Activated CD8-positive, alpha-beta T cell treated with anti-CD3 and anti-CD28 coated beads, Interleukin-2, amount 10 ng/mL, durations not matched to agents 7 days and 5 days (primary cell): ENCODE measurements around the gene RPS6KC1. TPM values are rescaled to one million over a fixed set of nuclear protein-coding genes. Genes with fewer than 3 reads are reported as not detected.
"Not testable (repeated sequence)": the region's sequence is repeated elsewhere in the genome, so short reads cannot be mapped to it uniquely, and the experiment has no call there.

ENCODE experiments used
- ATAC-seq: fragments of 150-1000 bp; cut with Tn5 transposase; one replicate; pipeline ENCODE4 v1.10.0; 2021; ENCODE audit warnings: moderate library complexity
- CTCF ChIA-PET: fragments of 350-600 bp; sonication (Branson Sonifier 250); formaldehyde crosslinking; loops from one replicate; lab custom pipeline; 2021; ENCODE audit warnings: antibody characterized with exemption; lab: Charles Lee
- POLR2A ChIA-PET: fragments of 350-600 bp; sonication (Branson Sonifier 250); formaldehyde crosslinking; loops from one replicate; lab custom pipeline; 2021; ENCODE audit warnings: antibody characterized with exemption; lab: Charles Lee
- DNase-seq: peaks from one replicate; pipeline ENCODE4 v3.0.0-alpha.2; 2020
- H3K27ac Mint-ChIP-seq: one replicate; pipeline ENCODE4 v1.8.0; 2021; ENCODE audit warnings: mild to moderate bottlenecking, mixed read lengths
- H3K27me3 Mint-ChIP-seq: one replicate; pipeline ENCODE4 v1.8.0; 2021; ENCODE audit warnings: low read depth, mixed read lengths
- H3K36me3 Mint-ChIP-seq: one replicate; pipeline ENCODE4 v1.8.0; 2021; ENCODE audit warnings: low read depth, mixed read lengths
- H3K4me1 Mint-ChIP-seq: one replicate; pipeline ENCODE4 v1.8.0; 2021; ENCODE audit warnings: low read depth, mixed read lengths
- H3K4me3 Mint-ChIP-seq: one replicate; pipeline ENCODE4 v1.8.0; 2021; ENCODE audit warnings: mild to moderate bottlenecking, mixed read lengths
- H3K9me3 Mint-ChIP-seq: one replicate; pipeline ENCODE4 v1.8.0; 2022; ENCODE audit warnings: mixed read lengths; ENCODE audit not compliant: insufficient read depth
- total RNA-seq, 2 experiments: library from RNA; stranded (reverse); gene quantifications; one replicate each; pipeline ENCODE4 v1.2.3, GENCODE V29; 2021

The RPS6KC1 gene
- total RNA-seq, 2 experiments from 2014 or later = 11.8 to 12.5 TPM

GRCh38 chr1:213164561-213164960 is 113.5 kb downstream of the RPS6KC1 start:
- no peak for ATAC-seq
- no peak for DNase-seq
- CTCF ChIA-PET = interaction anchor here (0.6 kb wide), 1 partner anchor 985 kb away, joined by 4 read pairs; no protein-coding TSS in a partner anchor
- Mint-ChIP-seq H3K36me3 (peaks cover 11% of the 10 kb centered on the region), H3K27ac (no peak overlapping the region), H3K4me3 (no peak overlapping the region), H3K4me1 (no peaks in the 10 kb centered on the region), H3K27me3 (no peaks in the 10 kb centered on the region), H3K9me3 (no peaks in the 10 kb centered on the region)
- POLR2A ChIA-PET = no interaction called here

- CTCF ChIA-PET = no interaction called here
- POLR2A ChIA-PET = no interaction called here
- Mint-ChIP-seq H3K4me3 (no peak overlapping the region), H3K27ac (no peak overlapping the region), H3K9me3 (no peaks in the 10 kb centered on the region), H3K4me1 (no peaks in the 10 kb centered on the region), H3K27me3 (no peaks in the 10 kb centered on the region), H3K36me3 (peaks cover 4% of the 10 kb centered on the region)
- DNase-seq = no peak
- ATAC-seq = no peak
Measured at GRCh38 chr1:213166852-213167251, 115.8 kb downstream of the RPS6KC1 start.

GRCh38 chr1:213171711-213172110 is 120.7 kb downstream of the RPS6KC1 start:
- ATAC-seq = no peak
- H3K36me3 Mint-ChIP-seq = peaks cover 4% of the 10 kb centered on the region
- no peaks in the 10 kb centered on the region for H3K9me3 Mint-ChIP-seq

GRCh38 chr1:213176341-213176740 is 125.3 kb downstream of the RPS6KC1 start:
- H3K4me1 Mint-ChIP-seq = no peaks in the 10 kb centered on the region
- no peak for DNase-seq
- H3K4me3 Mint-ChIP-seq = no peak overlapping the region
- no peak for ATAC-seq
- H3K27me3 Mint-ChIP-seq = no peaks in the 10 kb centered on the region
- CTCF ChIA-PET = no interaction called here
- no peaks in the 10 kb centered on the region for H3K9me3 Mint-ChIP-seq
- no peak overlapping the region for H3K27ac Mint-ChIP-seq
- H3K36me3 Mint-ChIP-seq = peaks cover 6% of the 10 kb centered on the region
- POLR2A ChIA-PET = no interaction called here

More at GRCh38 chr1:213171711-213172110, 120.7 kb downstream of the RPS6KC1 start:
- no peaks in the 10 kb centered on the region for H3K4me1 Mint-ChIP-seq
- no peak overlapping the region for H3K27ac Mint-ChIP-seq
- no peak for DNase-seq
- POLR2A ChIA-PET = no interaction called here
- no peak overlapping the region for H3K4me3 Mint-ChIP-seq
- CTCF ChIA-PET = no interaction called here
- H3K27me3 Mint-ChIP-seq = no peaks in the 10 kb centered on the region

- no peak for DNase-seq
- ATAC-seq = no peak
- peaks cover 8% of the 10 kb centered on the region for H3K36me3 Mint-ChIP-seq
- peaks cover 3% of the 10 kb centered on the region for H3K9me3 Mint-ChIP-seq
- no peaks in the 10 kb centered on the region for H3K27me3 Mint-ChIP-seq
- H3K27ac Mint-ChIP-seq = no peak overlapping the region
- CTCF ChIA-PET = no interaction called here
- no peaks in the 10 kb centered on the region for H3K4me1 Mint-ChIP-seq
- POLR2A ChIA-PET = no interaction called here
- no peak overlapping the region for H3K4me3 Mint-ChIP-seq
Measured at GRCh38 chr1:213179784-213180183, 128.7 kb downstream of the RPS6KC1 start.

- CTCF ChIA-PET = interaction anchor here (0.8 kb wide), 1 partner anchor 61 kb away, joined by 3 read pairs; no protein-coding TSS in a partner anchor
- Mint-ChIP-seq H3K4me3 (no peak overlapping the region), H3K9me3 (peaks cover 10% of the 10 kb centered on the region), H3K4me1 (peaks cover 3% of the 10 kb centered on the region), H3K27ac (no peak overlapping the region), H3K27me3 (no peaks in the 10 kb centered on the region), H3K36me3 (peaks cover 14% of the 10 kb centered on the region)
- POLR2A ChIA-PET = no interaction called here
- DNase-seq (no peak), ATAC-seq (no peak)
Measured at GRCh38 chr1:213180833-213181232, 129.8 kb downstream of the RPS6KC1 start.

GRCh38 chr1:213183036-213183672 is 132.1 kb downstream of the RPS6KC1 start:
- Mint-ChIP-seq H3K27me3 (no peaks in the 10 kb centered on the region), H3K4me3 (no peak overlapping the region), H3K27ac (no peak overlapping the region), H3K36me3 (peaks cover 19% of the 10 kb centered on the region), H3K4me1 (peaks cover 3% of the 10 kb centered on the region), H3K9me3 (peaks cover 20% of the 10 kb centered on the region)
- ChIA-PET POLR2A (no interaction called here), CTCF (no interaction called here)
- ATAC-seq = no peak
- DNase-seq = no peak

GRCh38 chr1:213186168-213186567 is 135.1 kb downstream of the RPS6KC1 start:
- no peak for ATAC-seq
- H3K4me1 Mint-ChIP-seq = peaks cover 3% of the 10 kb centered on the region
- DNase-seq = no peak
- no peak overlapping the region for H3K4me3 Mint-ChIP-seq
- H3K36me3 Mint-ChIP-seq = peaks cover 22% of the 10 kb centered on the region
- no peaks in the 10 kb centered on the region for H3K27me3 Mint-ChIP-seq
- ChIA-PET CTCF (no interaction called here), POLR2A (no interaction called here)
- peaks cover 20% of the 10 kb centered on the region for H3K9me3 Mint-ChIP-seq
- H3K27ac Mint-ChIP-seq = no peak overlapping the region

- peaks cover 14% of the 10 kb centered on the region for H3K36me3 Mint-ChIP-seq
- ATAC-seq (no peak), DNase-seq (no peak)
- H3K9me3 Mint-ChIP-seq = peaks cover 6% of the 10 kb centered on the region
- H3K4me3 Mint-ChIP-seq = no peak overlapping the region
- no peaks in the 10 kb centered on the region for H3K27me3 Mint-ChIP-seq
- ChIA-PET CTCF (no interaction called here), POLR2A (no interaction called here)
- no peaks in the 10 kb centered on the region for H3K4me1 Mint-ChIP-seq
- no peak overlapping the region for H3K27ac Mint-ChIP-seq
Measured at GRCh38 chr1:213192026-213192425, 141.0 kb downstream of the RPS6KC1 start.

GRCh38 chr1:213194383-213194782 is 143.3 kb downstream of the RPS6KC1 start:
- ATAC-seq = no peak
- no peaks in the 10 kb centered on the region for H3K27me3 Mint-ChIP-seq
- H3K27ac Mint-ChIP-seq = no peak overlapping the region
- DNase-seq = no peak
- peaks cover 14% of the 10 kb centered on the region for H3K9me3 Mint-ChIP-seq
- ChIA-PET POLR2A (no interaction called here), CTCF (no interaction called here)
- peaks cover 32% of the 10 kb centered on the region for H3K36me3 Mint-ChIP-seq
- H3K4me3 Mint-ChIP-seq = no peak overlapping the region
- no peaks in the 10 kb centered on the region for H3K4me1 Mint-ChIP-seq

- DNase-seq (no peak), ATAC-seq (no peak)
- Mint-ChIP-seq H3K27me3 (no peaks in the 10 kb centered on the region), H3K4me1 (no peaks in the 10 kb centered on the region), H3K4me3 (no peak overlapping the region), H3K9me3 (peaks cover 14% of the 10 kb centered on the region), H3K36me3 (peaks cover 35% of the 10 kb centered on the region), H3K27ac (no peak overlapping the region)
- ChIA-PET CTCF (no interaction called here), POLR2A (no interaction called here)
Measured at GRCh38 chr1:213194855-213195254, 143.8 kb downstream of the RPS6KC1 start.

- DNase-seq, POLR2A ChIA-PET, ATAC-seq, H3K27ac Mint-ChIP-seq, H3K27me3 Mint-ChIP-seq, H3K4me3 Mint-ChIP-seq, CTCF ChIA-PET, H3K4me1 Mint-ChIP-seq: not testable (repeated sequence)
- Mint-ChIP-seq H3K9me3 (peaks cover 14% of the 10 kb centered on the region), H3K36me3 (peaks cover 36% of the 10 kb centered on the region)
Measured at GRCh38 chr1:213196328-213197054, 145.4 kb downstream of the RPS6KC1 start.
